K562 (cell line): Measurements from ENCODE around the gene LRRC27. TPM values are rescaled to one million over a fixed set of nuclear protein-coding genes. Genes with fewer than 3 reads are reported as not detected.

Experiments used
- ATAC-seq: fragments of 200-7000 bp; cut with Tn5 transposase; 3 replicates; pipeline ENCODE4 v1.9.1; 2020; ENCODE audit warnings: moderate library complexity
- BruUV-seq: library from RNA; stranded (reverse); fragments of 400-500 nt; replicated peaks from 2 replicates; lab custom pipeline; 2021; lab: Mats Ljungman, UMichigan
- CTCF ChIA-PET: fragments of 300-600 bp; formaldehyde crosslinking; extraction: SDS; loops from one replicate; lab custom pipeline; 2021; ENCODE audit warnings: low intra/inter-chr PET ratio; lab: Yijun Ruan, JAX
- POLR2A ChIA-PET: fragments of 300-600, 350-650 bp; sonication (Branson Sonifier 250); formaldehyde crosslinking; extraction: SDS; loops from one replicate; lab custom pipeline; 2021; ENCODE audit warnings: antibody characterized with exemption, inconsistent platforms; lab: Yijun Ruan, JAX
- DNase-seq, 4 experiments: peaks; one replicate each; pipeline versions ENCODE4 v3.0.0 to v3.0.0-alpha.2; 2011 to 2018; ENCODE audit warnings: low spot score in 3 of 4, mixed read lengths in 3 of 4; ENCODE audit errors: extremely low read depth in 1 of 4
- FAIRE-seq: peaks from 2 replicates; lab custom pipeline; 2011; peaks lifted over from hg19 to GRCh38; lab: Jason Lieb, UNC
- H2AFZ ChIP-seq: 2 replicates; pipeline ENCODE4 v1.6.0; 2011; ENCODE audit warnings: low read depth, low read length, control low read depth, inconsistent platforms
- H3K27ac ChIP-seq: fragments of 200-600 bp; 3 replicates; pipeline ENCODE4 v1.8.0; 2011; ENCODE audit warnings: low read depth, mild to moderate bottlenecking, control low read depth, inconsistent platforms, low read length, moderate library complexity, mixed read lengths; ENCODE audit errors: extremely low read depth
- H3K27me3 ChIP-seq, 2 experiments: fragments of 300-600 bp in 1 of 2; 2 replicates in 1 of 2; 3 replicates in 1 of 2; pipeline versions ENCODE4 v1.6.0 to v1.8.0; 2011; ENCODE audit warnings: inconsistent platforms in 2 of 2, low read length in 2 of 2, mild to moderate bottlenecking in 1 of 2, mixed read lengths in 1 of 2, moderate library complexity in 1 of 2; ENCODE audit not compliant: control insufficient read depth in 2 of 2, insufficient read depth in 2 of 2
- H3K36me3 ChIP-seq: fragments of 300-600 bp; 3 replicates; pipeline ENCODE4 v1.8.0; 2011; ENCODE audit warnings: mild to moderate bottlenecking, low read length, inconsistent platforms; ENCODE audit not compliant: control insufficient read depth, insufficient read depth
- H3K4me1 ChIP-seq, 2 experiments: fragments of 200-600 bp in 1 of 2; replicated peaks in 1 of 2; 2 replicates in 1 of 2; 3 replicates in 1 of 2; pipeline versions ENCODE4 v1.5.1 to v1.8.0; 2011; ENCODE audit warnings: inconsistent platforms in 2 of 2, low read length in 2 of 2, mild to moderate bottlenecking in 1 of 2, mixed read lengths in 1 of 2, moderate library complexity in 1 of 2; ENCODE audit not compliant: control insufficient read depth in 2 of 2, insufficient read depth in 2 of 2
- H3K4me2 ChIP-seq: 2 replicates; pipeline ENCODE4 v1.6.1; 2011; ENCODE audit warnings: low read length, control low read depth, inconsistent platforms, mixed read lengths; ENCODE audit not compliant: insufficient read depth
- H3K4me3 ChIP-seq: fragments of 200-600 bp; sonication (generic), shearing (Covaris generic); 2 replicates; pipeline ENCODE4 v1.5.1; 2016; ENCODE audit warnings: control low read depth, inconsistent platforms
- H3K79me2 ChIP-seq: fragments of 200-600 bp; 3 replicates; pipeline ENCODE4 v1.8.0; 2011; ENCODE audit warnings: low read length, inconsistent platforms; ENCODE audit not compliant: control insufficient read depth, insufficient read depth
- H3K9ac ChIP-seq, 2 experiments: 2 replicates each; pipeline versions ENCODE4 v1.6.0 to v1.6.1; 2011; ENCODE audit warnings: low read depth in 2 of 2, low read length in 2 of 2, control low read depth in 1 of 2, inconsistent platforms in 1 of 2, mild to moderate bottlenecking in 1 of 2, mixed read lengths in 1 of 2; ENCODE audit not compliant: insufficient read depth in 1 of 2
- H3K9me1 ChIP-seq: one replicate; pipeline ENCODE4 v1.6.0; 2011; ENCODE audit warnings: inconsistent platforms, mild to moderate bottlenecking, low read length, moderate library complexity; ENCODE audit not compliant: control insufficient read depth, insufficient read depth
- H3K9me3 ChIP-seq: replicated peaks from 2 replicates; pipeline ENCODE4 v1.5.1; 2011; ENCODE audit warnings: low read depth, low read length, inconsistent platforms; ENCODE audit not compliant: control insufficient read depth, insufficient read depth
- H4K20me1 ChIP-seq: replicated peaks from 2 replicates; pipeline ENCODE4 v1.6.1; 2011; ENCODE audit warnings: low read length, inconsistent platforms, mixed read lengths; ENCODE audit not compliant: control insufficient read depth, insufficient read depth
- E2F4 ChIP-seq: sonication (generic); formaldehyde crosslinking; IDR thresholded peaks from 2 replicates; pipeline ENCODE4 v1.8.0; 2022; ENCODE audit warnings: mild to moderate bottlenecking, low read depth, missing genetic modification reagents
- E2F6 ChIP-seq, 2 experiments: IDR thresholded peaks; 2 replicates each; pipeline ENCODE4 v1.6.1; 2011; ENCODE audit warnings: borderline replicate concordance in 1 of 2, control low read depth in 1 of 2, low read depth in 1 of 2, low read length in 1 of 2, mild to moderate bottlenecking in 1 of 2, mixed read lengths in 1 of 2, moderate library complexity in 1 of 2; ENCODE audit not compliant: insufficient read depth in 1 of 2, insufficient read length in 1 of 2, poor library complexity in 1 of 2, severe bottlenecking in 1 of 2; ENCODE audit errors: extremely low read depth in 1 of 2
- KDM1A ChIP-seq, 2 experiments: fragments of 450-650 bp; IDR thresholded peaks; 2 replicates each; pipeline ENCODE4 v1.6.1; 2016; ENCODE audit warnings: mild to moderate bottlenecking in 2 of 2
- NFIC ChIP-seq: fragments of 450-650 bp; IDR thresholded peaks from 2 replicates; pipeline ENCODE4 v1.6.1; 2017; ENCODE audit warnings: mild to moderate bottlenecking, inconsistent platforms
- RAD21 ChIP-seq, 2 experiments: fragments of 250-450 bp in 1 of 2; fragments of 450-650 bp in 1 of 2; sonication (Bioruptor Pico) in 1 of 2; formaldehyde crosslinking in 1 of 2; IDR thresholded peaks in 1 of 2; conservative IDR thresholded peaks in 1 of 2; 2 replicates each; pipeline versions ENCODE4 v1.4.0 to v1.8.0; 2020 to 2022; ENCODE audit warnings: mild to moderate bottlenecking in 2 of 2, moderate library complexity in 1 of 2
- TFE3 ChIP-seq: fragments of 450-650 bp; formaldehyde crosslinking; IDR thresholded peaks from 2 replicates; pipeline ENCODE4 v1.4.0; 2020; ENCODE audit warnings: mild to moderate bottlenecking, mixed read lengths
- ZNF699 ChIP-seq: fragments of 250-450 bp; sonication (Bioruptor Pico); IDR thresholded peaks from 2 replicates; pipeline ENCODE4 v1.8.0; 2021; ENCODE audit warnings: mild to moderate bottlenecking, moderate library complexity; ENCODE audit not compliant: insufficient replicate concordance
- WGBS: fragments of 100-300 bp; shearing (Covaris generic); methylation state at CpG from one replicate; pipeline ENCODE4 v1.1.6; 2016; ENCODE audit warnings: low coverage, mixed read lengths; ENCODE audit not compliant: insufficient coverage; ENCODE audit errors: missing lambda C conversion rate; 5-methylcytosine and 5-hydroxymethylcytosine counted together
- in situ Hi-C: fragments of 300-500 bp; cut with MboI; formaldehyde crosslinking; loops from 4 replicates; pipeline ENCODE4 v1.15.0; 2018; ENCODE audit warnings: inconsistent platforms, mixed read lengths
- intact Hi-C: fragments of 100-400 bp; cut with micrococcal nuclease; formaldehyde crosslinking; loops from 2 replicates; pipeline ENCODE4 v1.14.2; 2022
- polyA plus RNA-seq, 8 experiments: library from polyadenylated mRNA; depleted of rRNA in 4 of 8; stranded (reverse) in 5 of 8; unstranded in 3 of 8; fragments of >200 nt; fragmentation: Nextera tagmentation in 2 of 8; fragmentation: Illumina TruSeq in 1 of 8; extraction: Ambion mirVana in 2 of 8; extraction: Trizol in 1 of 8; gene quantifications; 2 replicates each; pipeline versions ENCODE4 v1.2.1 to v1.2.3, GENCODE V29; 2011 to 2014; ENCODE audit warnings: inconsistent platforms in 1 of 8, missing spikeins in 1 of 8
- total RNA-seq, 7 experiments: library from RNA; depleted of rRNA in 6 of 7; stranded (reverse); fragments of >200 nt in 6 of 7; fragmentation: Illumina TruSeq in 2 of 7; extraction: Trizol in 2 of 7; gene quantifications; 2 replicates each; pipeline versions ENCODE4 v1.2.1 to v1.2.3, GENCODE V29; 2011 to 2021; ENCODE audit warnings: low replicate concordance in 1 of 7

Gene LRRC27
- total and polyA plus RNA-seq, 9 of the 15 experiments (the other 6 are each of a cell fraction or from before 2014, with no cell fraction given), result 0.10 to 2.7 (median 1.4) TPM

GRCh38 chr10:132421847-132422751 lies 90.1 kb downstream of the LRRC27 start:
- H3K79me2 ChIP-seq, result no peaks in the 10 kb centered on the region; the same call in 2 of the 3 replicates
- H3K4me3 ChIP-seq, result no peak overlapping the region
- H4K20me1 ChIP-seq, result no peaks in the 10 kb centered on the region
- peak overlapping the region; percentile 81 for H2AFZ ChIP-seq
- H3K4me1 ChIP-seq, result peaks cover 18 to 60% of the 10 kb centered on the region in 2 experiments
- intact Hi-C loops (no loop called here), in situ Hi-C loops (no loop called here)
- H3K9me1 ChIP-seq, result no peaks in the 10 kb centered on the region
- DNase-seq (peak in 2 of 4 experiments; percentile 31), FAIRE-seq (no peak), ATAC-seq (no peak)
- no peaks in the 10 kb centered on the region for H3K36me3 ChIP-seq
- H3K27me3 ChIP-seq, result no peaks in the 10 kb centered on the region
- POLR2A ChIA-PET, result interaction anchor here (0.6 to 1.6 kb wide), 5 partner anchors 10 to 190 kb away, joined by 3 read pairs; no protein-coding TSS in a partner anchor
- H3K9me3 ChIP-seq, result no peaks in the 10 kb centered on the region
- H3K9ac ChIP-seq, result peak overlapping the region; percentile 70 to 88; a peak in 3 of 4 replicates
- no TSS peak for BruUV-seq
- CTCF ChIA-PET, result no interaction called here
- 48% methylated on average over 12 of the region's 30 CpGs for WGBS
- H3K4me2 ChIP-seq, result peak overlapping the region; percentile 43
- TF ChIP-seq E2F6 (IDR thresholded peaks at IDR 0.05; ENCODE audit: borderline replicate concordance in 1 of 2, extremely low read depth in 1 of 2, insufficient read depth in 1 of 2, insufficient read length in 1 of 2, low read depth in 1 of 2, low read length in 1 of 2, poor library complexity in 1 of 2, severe bottlenecking in 1 of 2) (no peak), E2F4 (CRISPR knock-in tag) (no peak), ZNF699 (CRISPR knock-in tag) (no peak), RAD21 (CRISPR knock-in tag; conservative IDR thresholded peaks at IDR 0.05 in 1 of 2, IDR thresholded peaks at IDR 0.05 in 1 of 2) (no peak), NFIC (0 out of 2 replicates have a peak, but pooled peaks have one; percentile 20), TFE3 (no peak), KDM1A (IDR thresholded peaks at IDR 0.05) (0 out of 4 replicates have a peak, but pooled peaks of 1 of the 2 experiments have one; percentile 49)
- H3K27ac ChIP-seq, result peak overlapping the region; percentile 82
